ENCODE results near the gene SLC44A3. TPM values are rescaled to one million over a fixed set of nuclear protein-coding genes. Genes with fewer than 3 reads are reported as not detected.
"Not testable (repeated sequence)": the region's sequence is repeated elsewhere in the genome, so short reads cannot be mapped to it uniquely, and the experiment has no call there.

The SLC44A3 gene
- total RNA-seq, 1 donor from 2014 or later = 2.2 TPM

- not testable (repeated sequence) for DNase-seq
These were observed 20.2 kb downstream of the SLC44A3 start for GRCh38 chr1:94840381-94840780.

GRCh38 chr1:94840808-94841207 lies 20.7 kb downstream of the SLC44A3 start:
- no peak for DNase-seq

GRCh38 chr1:94843430-94843829 lies 23.3 kb downstream of the SLC44A3 start:
- no peak for DNase-seq

- DNase-seq = no peak
These were observed 23.7 kb downstream of the SLC44A3 start for GRCh38 chr1:94843846-94844245.

- no peak for DNase-seq
These were observed 26.2 kb downstream of the SLC44A3 start for GRCh38 chr1:94846308-94846707.

GRCh38 chr1:94851571-94851970 lies 31.4 kb downstream of the SLC44A3 start:
- DNase-seq = no peak

- no peak for DNase-seq
These were observed 32.6 kb downstream of the SLC44A3 start for GRCh38 chr1:94852788-94853187.

GRCh38 chr1:94854458-94855306 lies 34.5 kb downstream of the SLC44A3 start:
- DNase-seq = peak; percentile 65

- DNase-seq = no peak
These were observed 35.1 kb downstream of the SLC44A3 start for GRCh38 chr1:94855307-94855700.

- no peak for DNase-seq
These were observed 35.8 kb downstream of the SLC44A3 start for GRCh38 chr1:94856004-94856403.

GRCh38 chr1:94856868-94857267 lies 36.7 kb downstream of the SLC44A3 start:
- no peak for DNase-seq

- no peak for DNase-seq
These were observed 38.1 kb downstream of the SLC44A3 start for GRCh38 chr1:94858276-94858675.

- no peak for DNase-seq
These were observed 39.0 kb downstream of the SLC44A3 start for GRCh38 chr1:94859174-94859573.

- DNase-seq = no peak
These were observed 42.6 kb downstream of the SLC44A3 start for GRCh38 chr1:94862718-94863117.

- no peak for DNase-seq
These were observed 43.2 kb downstream of the SLC44A3 start for GRCh38 chr1:94863297-94863911.

GRCh38 chr1:94863919-94864318 lies 43.8 kb downstream of the SLC44A3 start:
- DNase-seq = no peak

GRCh38 chr1:94864821-94865220 lies 44.7 kb downstream of the SLC44A3 start:
- no peak for DNase-seq

GRCh38 chr1:94865360-94865759 lies 45.2 kb downstream of the SLC44A3 start:
- no peak for DNase-seq

- no peak for DNase-seq
These were observed 46.1 kb downstream of the SLC44A3 start for GRCh38 chr1:94866164-94866807.

GRCh38 chr1:94871031-94871430 lies 50.9 kb downstream of the SLC44A3 start:
- no peak for DNase-seq

GRCh38 chr1:94872771-94873495 lies 52.8 kb downstream of the SLC44A3 start:
- DNase-seq = no peak

- peak; percentile 71 for DNase-seq
These were observed 53.6 kb downstream of the SLC44A3 start for GRCh38 chr1:94873520-94874351.
